HG03469 (cell line): Measurements from ENCODE around the gene RB1.
"Not testable (repeated sequence)": the region's sequence is repeated elsewhere in the genome, so short reads cannot be mapped to it uniquely, and the experiment has no call there.

Experiments used
- ATAC-seq: cut with Tn5 transposase; IDR thresholded peaks from one replicate; pipeline ENCODE4 v1.9.1; 2021; ENCODE audit warnings: mild to moderate bottlenecking, moderate library complexity, moderate number of reproducible peaks; ENCODE audit not compliant: unreplicated experiment

RB1 gene

DNA sequence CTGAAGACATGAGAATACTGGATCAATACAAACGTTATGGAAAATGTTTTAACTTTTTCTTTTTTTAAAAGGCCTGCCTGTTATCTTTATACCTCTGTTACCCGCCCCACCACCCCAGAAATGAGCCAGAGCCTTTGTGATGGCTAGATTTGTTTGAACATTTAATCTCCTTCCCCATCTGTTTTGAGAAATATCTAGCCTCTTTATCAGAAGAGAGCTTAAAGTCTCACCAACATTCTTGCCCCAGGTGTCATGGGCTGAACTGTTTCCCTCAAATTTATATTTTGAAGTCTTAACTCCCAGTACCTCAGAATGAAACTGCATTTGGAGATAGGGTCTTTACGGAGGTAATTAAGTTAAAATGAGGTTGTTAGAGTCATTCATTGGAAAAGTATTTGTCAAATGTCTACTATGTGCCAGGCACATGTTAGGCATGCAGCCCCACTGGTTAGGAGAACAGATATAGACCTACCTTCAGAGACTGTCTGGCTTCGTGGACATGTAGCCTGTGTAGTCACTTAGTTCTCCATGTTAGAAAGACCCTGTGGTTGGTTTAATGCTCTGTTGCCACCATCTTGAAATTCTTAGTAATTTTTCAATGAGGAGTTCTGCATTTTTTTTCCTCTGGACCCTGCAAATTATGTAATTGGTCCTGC is 6.3 kb upstream of the RB1 start:
- no peak for ATAC-seq

DNA sequence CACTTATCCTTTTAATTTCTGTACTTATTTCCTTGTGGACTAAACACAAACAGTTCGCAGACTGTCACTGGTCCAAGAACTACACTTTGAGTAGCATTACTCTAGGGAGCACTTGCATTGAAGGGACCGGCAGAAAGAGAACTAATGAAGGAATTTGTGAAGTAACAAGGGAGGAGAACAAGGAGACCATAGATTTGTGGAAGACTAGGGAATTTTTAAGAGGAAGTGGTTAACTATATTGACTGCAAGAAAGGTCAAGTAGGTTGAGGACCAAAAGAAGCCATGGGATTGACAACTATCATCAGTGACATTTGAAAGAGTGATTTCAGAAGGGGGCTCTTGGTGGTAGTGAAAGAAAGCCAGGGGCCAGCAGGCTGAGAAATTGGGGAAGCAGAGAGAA is 4.0 kb upstream of the RB1 start:
- no peak for ATAC-seq

DNA sequence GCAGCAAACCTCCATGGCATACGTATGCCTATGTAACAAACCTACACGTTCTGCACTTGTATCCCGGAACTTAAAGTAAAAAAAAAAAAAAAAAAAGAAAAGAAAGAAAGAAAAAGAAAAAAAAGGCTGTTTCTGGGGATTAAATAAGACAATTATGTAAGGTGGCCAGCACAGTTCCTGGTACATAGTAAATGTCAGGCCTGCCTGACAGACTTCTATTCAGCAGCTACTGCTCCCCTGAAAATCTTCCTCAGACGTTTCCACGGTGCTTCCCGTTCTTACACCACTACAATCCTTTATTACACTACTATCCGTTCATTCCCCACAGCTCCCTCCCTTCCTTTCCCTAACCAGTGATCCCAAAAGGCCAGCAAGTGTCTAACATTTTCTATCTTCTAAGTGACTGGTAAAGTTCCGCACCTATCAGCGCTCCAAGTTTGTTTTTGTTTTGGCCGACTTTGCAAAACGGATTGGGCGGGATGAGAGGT is 636 bp upstream of the RB1 start:
- ATAC-seq = no peak

DNA sequence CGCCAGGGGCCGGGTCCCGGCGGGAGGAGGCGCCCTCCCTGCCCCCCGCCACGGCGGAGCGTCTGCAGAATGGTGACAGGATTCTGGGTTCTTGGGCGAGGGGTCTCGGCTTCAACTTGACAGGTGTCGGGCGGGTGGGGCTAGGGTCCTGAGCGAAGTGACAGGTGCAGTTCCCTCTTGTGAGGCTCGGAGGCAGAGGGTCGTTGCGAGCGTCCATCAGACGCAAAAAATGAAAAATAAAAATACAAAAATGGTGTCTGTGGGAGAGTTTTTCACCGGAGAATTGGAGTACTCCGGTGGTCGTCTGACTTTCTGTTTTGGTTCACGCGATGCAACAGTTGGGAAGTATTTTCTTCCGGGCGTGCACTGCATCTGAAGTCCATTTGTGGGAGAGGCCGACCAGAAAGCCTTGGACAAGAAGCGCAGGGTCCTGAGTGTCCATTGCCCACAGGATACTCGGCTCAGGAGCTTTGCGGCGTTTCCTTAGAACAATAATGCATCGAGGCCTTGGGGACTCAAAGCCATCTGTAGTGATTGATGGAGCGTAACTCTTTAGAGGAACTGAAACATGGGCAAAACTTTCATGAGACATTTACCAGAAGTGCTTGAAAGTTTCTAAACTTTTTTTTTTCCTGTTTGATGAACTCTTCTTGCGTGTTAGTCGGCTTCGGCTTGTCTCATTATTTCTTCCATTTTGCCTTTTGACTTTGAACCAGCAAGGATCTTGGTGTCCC is 759 bp downstream of the RB1 start:
- ATAC-seq = peak; percentile 70

DNA sequence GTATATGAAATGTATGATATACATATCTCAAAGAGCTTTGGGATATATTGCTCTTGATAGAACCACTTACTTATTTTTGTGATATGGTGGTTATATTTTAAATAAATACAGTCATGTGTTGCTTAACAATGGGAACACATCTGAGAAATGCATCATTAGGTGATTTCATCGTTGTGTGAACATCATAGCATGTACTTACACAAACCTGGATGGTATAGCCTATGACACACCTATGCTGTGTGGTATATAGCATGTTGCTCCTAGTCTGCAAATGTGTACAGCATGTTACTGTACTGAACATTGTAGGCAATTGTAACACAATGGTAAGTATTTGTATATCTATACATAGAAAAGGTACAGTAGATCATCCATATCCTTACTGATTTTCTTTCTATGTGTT is 7.7 kb downstream of the RB1 start:
- ATAC-seq = no peak

DNA sequence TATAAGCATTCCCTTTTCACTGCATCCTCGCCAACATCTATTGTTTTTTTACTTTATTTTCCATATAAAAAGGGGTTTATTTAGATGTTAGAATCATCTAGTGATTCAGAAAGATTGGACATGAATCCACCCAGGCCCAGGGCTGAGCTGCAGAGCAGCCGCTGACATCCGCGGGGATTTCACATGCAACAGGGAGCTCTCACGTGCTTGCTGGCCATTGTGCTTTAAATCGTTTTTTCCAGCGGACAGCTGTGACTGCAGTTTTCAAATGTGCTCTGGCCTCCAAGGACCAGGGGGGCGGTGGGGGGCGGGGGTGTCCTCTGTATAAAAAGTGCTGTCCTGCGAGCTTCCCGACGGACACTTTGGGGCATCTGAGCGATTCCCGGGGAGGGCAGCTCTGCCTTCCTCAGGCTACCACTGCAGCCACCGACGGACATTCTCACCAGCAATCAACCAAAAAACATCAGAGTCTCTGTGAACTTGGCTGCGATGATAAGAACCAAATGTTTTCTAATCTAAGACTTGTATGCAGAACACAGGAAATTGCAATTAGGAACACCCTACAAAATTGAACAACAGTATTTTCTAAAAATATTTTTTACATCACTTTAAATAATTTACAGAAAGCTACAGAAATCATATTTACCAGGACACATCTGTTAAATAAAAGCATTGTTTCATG is 12.6 kb downstream of the RB1 start:
- ATAC-seq = no peak

DNA sequence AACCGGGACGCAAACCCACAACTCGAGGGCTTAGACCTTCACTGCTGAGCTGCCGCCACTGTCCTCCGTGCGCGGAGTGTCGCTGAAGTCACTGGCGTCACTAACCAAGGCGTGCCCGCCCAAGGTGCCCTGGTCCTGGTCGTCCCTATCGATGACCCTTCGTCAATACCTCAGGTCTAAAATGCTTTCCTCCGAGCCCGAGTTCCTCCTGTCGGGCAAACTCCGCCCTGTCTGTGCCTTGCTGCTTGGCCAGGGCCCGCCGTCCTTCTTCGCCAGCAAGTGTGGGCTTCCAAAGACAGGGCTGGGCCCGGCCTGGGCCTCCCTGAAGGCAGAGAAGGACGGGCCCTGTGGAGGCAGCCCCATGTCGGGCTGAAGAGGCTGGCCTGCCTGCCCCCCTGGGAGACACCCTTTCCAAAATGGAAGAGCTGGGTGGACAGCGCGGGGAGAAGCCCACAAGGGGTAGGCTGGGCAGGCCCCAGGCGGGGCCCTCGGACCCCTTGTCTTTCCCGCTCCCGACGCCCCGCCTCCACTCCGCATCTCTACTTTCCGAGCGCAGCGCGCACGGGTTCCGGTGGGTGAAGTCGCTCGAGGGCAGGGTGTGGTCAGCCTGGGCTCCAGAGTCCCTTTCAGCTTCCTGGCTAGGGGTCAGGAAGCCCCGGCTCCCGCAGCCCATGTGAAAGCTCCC is 13.4 kb downstream of the RB1 start:
- ATAC-seq = no peak

DNA sequence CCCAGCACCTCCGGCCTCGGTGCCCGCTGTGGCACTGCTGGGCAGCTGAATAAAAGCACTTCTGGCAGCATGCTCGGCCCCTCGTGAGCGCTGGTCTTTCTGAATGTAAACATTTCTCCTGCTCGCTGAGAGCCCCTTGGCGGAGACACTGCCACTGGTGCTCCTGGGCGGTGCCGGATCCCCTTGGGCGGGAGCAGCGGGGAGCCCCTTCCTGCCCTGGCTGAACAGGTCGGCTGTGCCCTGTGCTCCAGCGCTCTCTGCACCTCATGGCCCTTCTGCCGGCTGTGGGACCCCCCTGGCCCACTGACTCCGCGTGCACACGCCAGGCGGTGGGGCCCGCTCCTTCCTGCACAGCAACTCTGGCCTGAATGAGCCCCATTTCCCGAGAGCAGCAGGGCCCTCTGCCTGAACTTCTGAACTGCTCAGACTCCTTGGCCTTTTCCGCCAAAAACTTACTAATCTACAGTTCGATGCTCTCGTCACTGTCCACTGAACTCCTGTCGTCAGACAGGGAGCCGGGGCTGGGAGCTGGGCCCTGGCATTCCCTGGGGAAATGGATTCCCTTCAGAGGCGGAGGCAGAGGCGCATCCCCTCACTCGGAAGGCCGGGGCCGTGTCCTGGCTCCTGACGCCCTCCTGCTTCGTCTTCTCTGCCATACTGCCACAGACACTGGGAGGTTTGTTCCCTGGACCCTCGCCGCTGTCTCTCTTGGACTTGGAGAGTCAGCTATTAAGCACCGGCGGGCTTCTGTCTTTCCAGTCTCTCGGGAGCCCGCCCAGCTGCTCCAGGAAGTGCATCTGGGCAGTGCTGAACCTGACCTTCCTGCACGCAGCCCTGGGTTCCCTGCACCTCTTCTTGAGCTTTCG is 14.2 kb downstream of the RB1 start:
- ATAC-seq = no peak

DNA sequence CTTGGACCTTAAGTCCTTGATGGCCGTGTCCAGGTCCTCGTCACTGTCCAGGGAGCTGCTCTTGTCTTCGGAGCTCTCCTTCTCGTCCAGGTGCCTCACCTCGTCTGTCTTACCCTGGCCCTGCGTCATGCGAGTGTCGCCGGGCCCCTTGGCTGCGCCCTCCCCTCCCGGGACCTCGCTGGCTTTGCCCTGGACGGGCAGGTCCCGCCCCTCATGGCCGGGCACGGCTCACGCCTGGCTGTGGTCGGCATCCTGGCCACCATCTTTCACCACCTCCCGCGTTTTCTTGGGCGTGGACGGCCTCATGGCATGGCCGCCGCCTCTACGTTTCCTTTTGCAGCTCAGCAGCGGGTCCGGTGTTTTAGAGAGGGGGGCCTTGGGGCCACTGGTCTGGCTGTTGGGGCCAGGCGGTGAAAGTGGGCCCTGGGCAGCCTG is 14.8 kb downstream of the RB1 start:
- ATAC-seq = no peak

DNA sequence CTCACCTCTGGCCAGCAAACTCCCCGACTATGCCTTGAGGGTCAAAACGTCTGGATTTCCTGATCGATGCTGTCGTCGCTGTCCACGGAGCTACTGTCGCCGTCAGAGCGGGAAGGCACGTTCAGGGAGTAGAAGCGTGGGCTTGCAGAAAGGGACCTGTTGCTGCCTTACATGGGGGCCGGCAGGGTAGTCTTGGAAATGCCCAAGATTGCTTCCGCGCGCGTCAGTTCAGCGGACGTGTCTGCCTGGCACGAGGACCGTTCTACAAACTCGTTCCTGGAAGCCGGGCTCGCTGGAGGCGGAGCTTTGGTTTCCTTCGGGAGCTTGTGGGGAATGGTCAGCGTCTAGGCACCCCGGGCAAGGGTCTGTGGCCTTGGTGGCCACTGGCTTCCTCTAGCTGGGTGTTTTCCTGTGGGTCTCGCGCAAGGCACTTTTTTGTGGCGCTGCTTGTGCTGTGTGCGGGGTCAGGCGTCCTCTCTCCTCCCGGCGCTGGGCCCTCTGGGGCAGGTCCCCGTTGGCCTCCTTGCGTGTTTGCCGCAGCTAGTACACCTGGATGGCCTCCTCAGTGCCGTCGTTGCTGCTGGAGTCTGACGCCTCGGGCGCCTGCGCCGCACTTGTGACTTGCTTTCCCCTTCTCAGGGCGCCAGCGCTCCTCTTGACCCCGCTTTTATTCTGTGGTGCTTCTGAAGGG is 15.4 kb downstream of the RB1 start:
- no peak for ATAC-seq

DNA sequence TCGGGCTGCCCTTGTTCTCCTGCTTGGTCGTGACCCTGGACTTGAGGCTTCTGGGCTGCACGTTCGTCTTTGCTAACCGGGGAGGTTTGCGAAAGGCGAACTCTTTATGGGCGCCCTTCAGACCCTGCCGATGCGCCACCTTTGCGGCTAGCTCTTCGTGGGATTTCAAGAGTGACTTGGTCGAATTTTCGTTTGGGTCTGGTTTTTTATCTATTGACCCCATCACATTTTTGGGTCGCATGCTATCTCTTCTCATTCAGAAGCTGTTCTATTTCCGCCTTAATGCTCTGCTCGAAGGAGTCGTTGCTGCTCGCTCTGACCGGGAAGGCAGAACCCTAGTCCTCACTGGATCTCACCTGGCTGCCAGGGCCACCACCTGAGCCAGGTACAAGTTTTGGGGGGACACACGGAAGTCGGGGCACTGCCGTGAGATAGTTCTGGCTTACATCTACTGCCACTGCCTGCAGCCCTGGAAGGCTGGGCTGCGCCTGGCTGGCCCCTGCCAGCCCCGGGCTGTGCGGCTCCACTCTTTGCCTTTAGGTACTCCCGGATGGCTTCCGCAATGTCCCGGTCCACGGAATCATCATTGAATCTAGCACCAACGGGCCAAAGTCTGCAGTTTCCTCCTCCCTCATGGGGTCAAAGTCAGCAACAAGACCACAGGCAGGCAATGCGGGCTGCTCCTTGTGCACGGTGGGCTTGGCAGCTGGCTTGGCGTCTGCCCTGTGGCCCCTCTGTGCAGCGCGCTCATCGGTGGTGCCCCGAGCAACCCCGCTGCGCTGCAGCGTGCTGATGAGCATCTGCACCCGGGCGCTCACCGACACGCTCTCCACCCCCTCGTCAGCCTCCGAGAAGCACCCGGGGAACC is 16.2 kb downstream of the RB1 start:
- no peak for ATAC-seq

DNA sequence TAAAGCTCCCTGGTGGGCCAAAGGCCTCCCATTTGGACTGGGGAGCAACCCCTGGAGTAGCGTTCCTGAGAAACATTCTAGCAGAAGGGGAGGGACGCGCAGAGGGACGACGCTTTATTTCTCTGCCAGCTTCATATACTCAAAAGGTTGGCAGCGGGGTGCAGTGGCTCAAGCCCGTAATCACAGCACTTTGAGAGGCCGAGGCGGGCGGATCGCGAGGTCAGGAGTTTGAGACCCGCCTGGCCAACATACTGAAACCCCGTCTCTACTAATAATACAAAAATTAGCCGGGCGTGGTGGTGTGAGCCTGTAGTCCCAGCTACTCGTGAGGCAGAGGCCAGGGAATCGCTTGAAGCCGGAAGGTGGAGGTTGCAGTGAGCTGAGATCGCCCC is 16.8 kb downstream of the RB1 start:
- ATAC-seq = no peak

DNA sequence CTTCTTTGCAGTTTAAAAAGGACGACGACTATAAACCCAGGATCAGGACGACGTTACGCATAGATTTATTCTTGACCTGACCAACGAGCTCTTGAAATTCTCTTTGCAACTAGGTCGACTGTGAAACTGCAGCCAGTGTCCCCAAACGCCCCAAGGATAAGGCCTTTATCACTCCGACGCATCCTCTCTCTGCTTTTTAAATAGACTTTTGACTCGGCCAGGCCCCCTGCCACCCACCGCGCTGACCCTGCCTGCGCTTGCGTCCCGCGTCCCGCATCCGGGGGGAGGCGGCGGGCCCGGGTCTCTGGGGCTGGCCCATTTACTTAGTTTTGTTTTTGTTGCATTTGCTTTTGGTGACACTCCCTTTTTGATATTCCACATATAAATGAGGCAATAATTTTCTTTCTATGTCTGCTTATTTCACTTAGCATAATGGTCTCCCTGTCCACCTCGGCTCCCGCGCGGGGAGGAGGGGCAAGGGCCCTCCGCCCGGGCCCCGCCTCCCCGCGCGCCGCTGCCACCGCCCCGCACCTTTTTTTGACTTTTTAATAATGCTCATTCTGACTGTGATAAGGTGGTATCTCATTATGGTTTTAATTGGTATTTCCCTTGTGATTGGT is 17.4 kb downstream of the RB1 start:
- ATAC-seq = no peak

DNA sequence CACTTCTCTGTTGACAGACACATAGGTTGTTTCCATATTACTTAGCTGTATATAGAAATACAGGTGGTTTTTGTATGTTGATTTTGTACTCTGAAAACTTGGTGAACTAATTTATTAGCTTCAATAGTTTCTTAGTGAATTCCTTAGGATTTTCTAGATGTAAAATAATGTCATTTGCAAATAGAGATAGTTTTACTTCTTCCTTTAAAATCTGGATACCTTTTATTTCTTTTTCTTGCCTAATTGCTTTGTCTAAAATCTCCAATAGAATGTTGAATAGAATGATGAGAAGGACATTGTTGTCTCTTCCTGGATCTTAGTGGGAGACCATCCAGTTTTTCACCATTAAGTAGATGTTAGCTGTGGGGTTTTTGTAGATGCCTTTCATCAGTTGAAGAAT is 18.7 kb downstream of the RB1 start:
- ATAC-seq = no peak

DNA sequence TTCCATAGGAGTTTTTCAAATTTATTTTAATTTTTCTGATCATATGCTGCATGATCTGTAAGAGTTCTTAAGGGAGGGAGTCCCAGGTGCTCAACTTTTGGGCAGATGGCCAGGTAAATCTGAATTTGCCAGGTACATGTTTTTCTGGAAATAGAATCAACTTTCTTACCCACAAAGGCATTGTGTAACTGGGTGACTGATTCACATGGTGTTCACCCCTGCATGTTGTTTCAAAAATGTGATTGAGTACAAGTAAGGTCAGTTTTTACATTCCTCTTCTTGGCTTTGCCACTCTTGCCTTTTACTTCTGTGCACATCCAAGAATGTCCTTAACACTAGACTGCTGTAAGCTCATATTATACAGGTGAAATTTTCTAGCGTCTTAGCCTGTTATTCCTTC is 30.4 kb downstream of the RB1 start:
- no peak for ATAC-seq

DNA sequence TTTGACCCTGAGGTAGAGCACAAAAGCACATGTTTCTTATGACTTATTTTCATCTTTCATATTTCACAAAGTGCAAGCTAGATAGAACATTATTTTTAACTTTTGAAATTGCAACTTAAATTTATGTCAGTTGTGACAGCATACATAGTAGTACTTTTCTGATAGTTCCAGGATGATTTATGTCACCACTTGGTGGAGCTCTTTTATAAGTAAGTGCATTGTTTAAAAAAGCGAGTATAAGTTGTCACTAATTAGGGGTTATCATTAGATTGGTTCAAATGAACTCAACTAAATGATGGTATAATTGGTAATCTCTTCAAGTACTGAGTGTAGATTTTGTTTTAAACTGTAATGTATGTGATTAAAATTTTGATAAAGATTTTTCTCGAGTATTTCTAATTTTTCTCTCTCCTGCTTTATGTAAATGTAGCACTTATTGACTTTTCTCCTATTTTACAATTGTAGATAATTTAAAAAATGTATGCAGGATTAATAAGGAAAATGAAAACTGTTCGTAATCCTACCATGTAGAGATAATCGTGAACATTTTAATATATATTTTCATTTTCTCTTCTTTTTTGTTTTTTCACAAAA is 31.1 kb downstream of the RB1 start:
- ATAC-seq = no peak

DNA sequence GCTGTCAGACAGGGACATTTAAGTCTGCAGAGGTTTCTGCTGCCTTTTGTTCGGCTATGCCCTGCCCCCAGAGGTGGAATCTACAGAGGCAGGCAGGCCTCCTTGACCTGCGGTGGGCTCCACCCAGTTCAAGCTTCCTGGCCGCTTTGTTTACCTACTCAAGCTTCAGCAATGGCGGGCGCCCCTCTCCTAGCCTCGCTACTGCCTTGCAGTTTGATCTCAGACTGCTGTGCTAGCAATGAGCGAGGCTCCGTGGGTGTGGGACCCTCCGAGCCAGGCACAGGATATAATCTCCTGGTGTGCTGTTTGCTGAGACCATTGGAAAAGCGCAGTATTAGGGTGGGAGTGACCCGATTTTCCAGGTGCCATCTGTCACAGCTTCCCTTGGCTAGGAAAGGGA is 35.6 kb downstream of the RB1 start:
- ATAC-seq = not testable (repeated sequence)

DNA sequence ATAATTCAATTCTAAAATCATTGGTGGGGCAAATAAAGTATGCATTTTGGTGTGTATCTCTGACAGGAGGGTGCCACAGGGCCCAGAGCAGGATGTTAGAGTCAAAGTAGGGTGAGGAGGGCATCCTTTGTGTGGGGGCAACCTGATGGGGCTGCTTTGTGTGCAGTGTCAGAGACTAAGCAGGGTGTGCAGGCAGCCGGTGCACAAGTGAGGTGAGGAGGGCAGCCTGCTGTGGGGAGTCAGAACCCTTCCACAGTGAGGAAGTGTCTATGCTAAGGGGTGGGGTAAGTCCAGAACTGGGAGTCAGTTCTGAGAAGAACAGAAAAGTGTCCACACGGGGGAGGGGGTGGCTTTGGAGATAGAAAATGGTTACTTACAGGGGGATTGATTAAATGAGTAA is 40.7 kb downstream of the RB1 start:
- ATAC-seq = no peak
